Measurements from ENCODE around the gene BZW1. TPM values are rescaled to one million over a fixed set of nuclear protein-coding genes. Genes with fewer than 3 reads are reported as not detected.

BZW1 gene
- polyA plus RNA-seq, 1 of the 3 experiments (the other 2 are of a cell fraction), result 131 TPM

- H3K9me2 ChIP-seq, result no peaks in the 10 kb centered on the region
- DNase-seq, result no peak
- H3K4me1 ChIP-seq (ENCODE audit: control insufficient read depth in 1 of 2, insufficient read depth in 2 of 2, low read depth in 1 of 2, low read length in 1 of 2), result peaks cover 0 to 23% of the 10 kb centered on the region in 2 experiments; a peak in 3 of 4 replicates
- TF ChIP-seq MXI1 (IDR thresholded peaks at IDR 0.05; ENCODE audit: low read depth, low read length), result no peak
- TF ChIP-seq TAF1 (IDR thresholded peaks at IDR 0.05; ENCODE audit: borderline replicate concordance, low read depth, low read length), result no peak
- TF ChIP-seq REST (IDR thresholded peaks at IDR 0.05; ENCODE audit: low read depth, low read length), result no peak
- TF ChIP-seq EZH2phosphoT487 (IDR thresholded peaks at IDR 0.05; ENCODE audit: borderline replicate concordance, low read depth), result no peak
- no peak for TF ChIP-seq RXRA (IDR thresholded peaks at IDR 0.05; ENCODE audit: borderline replicate concordance, low read depth)
- TF ChIP-seq RCOR1 (IDR thresholded peaks at IDR 0.05; ENCODE audit: low read length), result no peak
- no peak for TF ChIP-seq GATA2 (CRISPR knock-in tag; IDR thresholded peaks at IDR 0.05)
- TF ChIP-seq MAX (IDR thresholded peaks at IDR 0.05; ENCODE audit: low read depth), result no peak
- TF ChIP-seq, protein P1, sequence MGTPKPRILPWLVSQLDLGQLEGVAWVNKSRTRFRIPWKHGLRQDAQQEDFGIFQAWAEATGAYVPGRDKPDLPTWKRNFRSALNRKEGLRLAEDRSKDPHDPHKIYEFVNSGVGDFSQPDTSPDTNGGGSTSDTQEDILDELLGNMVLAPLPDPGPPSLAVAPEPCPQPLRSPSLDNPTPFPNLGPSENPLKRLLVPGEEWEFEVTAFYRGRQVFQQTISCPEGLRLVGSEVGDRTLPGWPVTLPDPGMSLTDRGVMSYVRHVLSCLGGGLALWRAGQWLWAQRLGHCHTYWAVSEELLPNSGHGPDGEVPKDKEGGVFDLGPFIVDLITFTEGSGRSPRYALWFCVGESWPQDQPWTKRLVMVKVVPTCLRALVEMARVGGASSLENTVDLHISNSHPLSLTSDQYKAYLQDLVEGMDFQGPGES (IDR thresholded peaks at IDR 0.05; ENCODE audit: low read depth, low read length), result no peak
- no peak for TF ChIP-seq TCF12 (IDR thresholded peaks at IDR 0.05)
- TF ChIP-seq RAD21 (IDR thresholded peaks at IDR 0.05; ENCODE audit: low read length), result no peak
- no peak for TF ChIP-seq YY1 (IDR thresholded peaks at IDR 0.05; ENCODE audit: low read depth)
- no peak for TF ChIP-seq CHD2 (IDR thresholded peaks at IDR 0.05; ENCODE audit: low read length, partially characterized antibody)
- no peak for TF ChIP-seq USF2 (IDR thresholded peaks at IDR 0.05; ENCODE audit: borderline replicate concordance, low read depth, low read length)
- H3F3A ChIP-seq (replicated peaks; ENCODE audit: insufficient read depth), result peaks cover 20% of the 10 kb centered on the region
- H3K36me3 ChIP-seq (replicated peaks in 1 of 2; ENCODE audit: control insufficient read depth in 1 of 2, insufficient read depth in 2 of 2, low read length in 1 of 2), result no peaks in the 10 kb centered on the region
- H4K20me1 ChIP-seq (ENCODE audit: insufficient read depth), result no peaks in the 10 kb centered on the region
- ChIA-PET CTCF (no interaction called here), POLR2A (no interaction called here)
- H3K27ac ChIP-seq (ENCODE audit: low read depth in 2 of 2, low read length in 1 of 2), result no peak overlapping the region
- no peak overlapping the region for H3K4me2 ChIP-seq
- H3K79me2 ChIP-seq (ENCODE audit: insufficient read depth), result no peaks in the 10 kb centered on the region
- no peak overlapping the region for H3K4me3 ChIP-seq (ENCODE audit: low read depth in 2 of 2, low read length in 1 of 2)
- H3K9me3 ChIP-seq, result no peaks in the 10 kb centered on the region
- WGBS (ENCODE audit: low lambda C conversion rate), result 83% methylated on average over 4 of the region's 4 CpGs
- H3K27me3 ChIP-seq (ENCODE audit: insufficient read depth), result no peaks in the 10 kb centered on the region
- no peak overlapping the region for H3K9ac ChIP-seq
- H2AFZ ChIP-seq (ENCODE audit: low read depth), result no peak overlapping the region
These were observed 29.5 kb upstream of the BZW1 start for GRCh38 chr2:200782251-200782650.
